Colonic mucosa (tissue), 4 donors: ENCODE measurements around the gene SQSTM1. TPM values are rescaled to one million over a fixed set of nuclear protein-coding genes. Genes with fewer than 3 reads are reported as not detected.
"Not testable (repeated sequence)": the region's sequence is repeated elsewhere in the genome, so short reads cannot be mapped to it uniquely, and the experiment has no call there.

Experiments
- DNase-seq: peaks from one replicate; pipeline ENCODE4 v3.0.0-alpha.2; 2020
- H3K27ac ChIP-seq: fragments of 200-600 bp; one replicate; pipeline ENCODE4 v1.8.0; 2021
- H3K27me3 ChIP-seq: fragments of 200-600 bp; one replicate; pipeline ENCODE4 v1.8.0; 2021
- H3K36me3 ChIP-seq: fragments of 200-600 bp; one replicate; pipeline ENCODE4 v1.8.0; 2021
- H3K4me1 ChIP-seq: fragments of 200-600 bp; one replicate; pipeline ENCODE4 v1.8.0; 2021; ENCODE audit warnings: mild to moderate bottlenecking
- H3K4me3 ChIP-seq: fragments of 200-600 bp; one replicate; pipeline ENCODE4 v1.8.0; 2021
- H3K9ac ChIP-seq, 2 donors: one replicate each; pipeline ENCODE4 v1.7.0; 2013; ENCODE audit warnings: control low read depth in 2 of 2, low read depth in 2 of 2, low read length in 2 of 2
- H3K9me3 ChIP-seq: fragments of 200-600 bp; one replicate; pipeline ENCODE4 v1.8.0; 2021
- intact Hi-C: fragments of 100-400 bp; cut with DNase I; formaldehyde crosslinking; loops from one replicate; pipeline ENCODE4 v1.14.1; 2022
- total RNA-seq, 2 donors: library from RNA; stranded (reverse); fragmentation: NEBNext Ultra II Directional in 1 of 2; extraction: Animal tissue kit (Norgen Biotek cat#: 25700) in 1 of 2; gene quantifications; one replicate each; pipeline ENCODE4 v1.2.1, GENCODE V29; 2021
- TF ChIP-seq, protein P1 (sequence below): fragments of 200-600 bp; IDR thresholded peaks from one replicate; pipeline ENCODE4 v1.8.0; 2022; ENCODE audit warnings: antibody characterized with exemption, mild to moderate bottlenecking
- donor health status: healthy.
- donor health status: DM: no; HTN: no; CAD: no.
- donor health status: DM: no; HTN: no; CAD: no.

Gene SQSTM1
- total RNA-seq, 2 donors from 2014 or later = 262 to 388 TPM

DNA sequence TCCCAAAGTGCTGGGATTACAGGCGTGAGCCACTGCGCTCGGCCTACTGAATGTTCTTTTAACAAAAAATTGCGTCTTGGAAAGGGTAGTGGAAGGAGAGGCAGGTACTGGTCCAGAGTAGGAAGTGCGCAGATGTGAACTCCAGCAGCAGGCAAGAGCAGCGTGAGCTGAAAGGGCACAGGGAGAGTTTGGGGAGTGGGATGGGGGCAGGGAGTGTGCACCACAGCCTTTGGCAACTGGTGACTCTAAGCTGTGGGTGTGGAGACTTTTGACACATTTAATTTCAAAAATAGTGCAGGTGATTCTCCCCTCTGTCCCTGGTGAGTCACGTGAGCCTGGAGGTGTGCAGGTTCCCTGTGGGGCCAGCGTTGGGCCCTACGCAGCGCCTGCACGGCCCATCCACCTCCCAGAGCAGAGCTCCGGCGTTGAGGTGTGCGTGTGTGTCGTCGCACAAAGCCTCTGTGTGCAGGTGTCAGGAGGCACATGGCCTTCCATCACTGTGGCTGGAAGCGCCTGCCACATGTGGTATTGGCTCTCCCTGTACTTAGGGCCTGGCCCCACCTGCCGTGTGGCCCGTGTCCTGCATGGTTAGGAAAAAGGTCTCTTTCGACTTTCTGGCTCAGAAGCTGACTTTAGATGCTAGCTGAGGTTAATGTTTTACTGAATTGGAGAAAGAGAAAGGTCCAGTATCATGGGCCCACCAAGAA, 11.5 kb downstream of the SQSTM1 start:
- Histone ChIP-seq H3K36me3 (peaks cover 23% of the 10 kb centered on the region), H3K9me3 (no peaks in the 10 kb centered on the region), H3K27ac (no peak overlapping the region), H3K27me3 (no peaks in the 10 kb centered on the region), H3K4me1 (peaks cover 4% of the 10 kb centered on the region), H3K9ac (no peak overlapping the region), H3K4me3 (no peak overlapping the region)
- DNase-seq = no peak
- TF ChIP-seq, protein P1, sequence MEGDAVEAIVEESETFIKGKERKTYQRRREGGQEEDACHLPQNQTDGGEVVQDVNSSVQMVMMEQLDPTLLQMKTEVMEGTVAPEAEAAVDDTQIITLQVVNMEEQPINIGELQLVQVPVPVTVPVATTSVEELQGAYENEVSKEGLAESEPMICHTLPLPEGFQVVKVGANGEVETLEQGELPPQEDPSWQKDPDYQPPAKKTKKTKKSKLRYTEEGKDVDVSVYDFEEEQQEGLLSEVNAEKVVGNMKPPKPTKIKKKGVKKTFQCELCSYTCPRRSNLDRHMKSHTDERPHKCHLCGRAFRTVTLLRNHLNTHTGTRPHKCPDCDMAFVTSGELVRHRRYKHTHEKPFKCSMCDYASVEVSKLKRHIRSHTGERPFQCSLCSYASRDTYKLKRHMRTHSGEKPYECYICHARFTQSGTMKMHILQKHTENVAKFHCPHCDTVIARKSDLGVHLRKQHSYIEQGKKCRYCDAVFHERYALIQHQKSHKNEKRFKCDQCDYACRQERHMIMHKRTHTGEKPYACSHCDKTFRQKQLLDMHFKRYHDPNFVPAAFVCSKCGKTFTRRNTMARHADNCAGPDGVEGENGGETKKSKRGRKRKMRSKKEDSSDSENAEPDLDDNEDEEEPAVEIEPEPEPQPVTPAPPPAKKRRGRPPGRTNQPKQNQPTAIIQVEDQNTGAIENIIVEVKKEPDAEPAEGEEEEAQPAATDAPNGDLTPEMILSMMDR = no peak
- intact Hi-C loops = no loop called here

DNA sequence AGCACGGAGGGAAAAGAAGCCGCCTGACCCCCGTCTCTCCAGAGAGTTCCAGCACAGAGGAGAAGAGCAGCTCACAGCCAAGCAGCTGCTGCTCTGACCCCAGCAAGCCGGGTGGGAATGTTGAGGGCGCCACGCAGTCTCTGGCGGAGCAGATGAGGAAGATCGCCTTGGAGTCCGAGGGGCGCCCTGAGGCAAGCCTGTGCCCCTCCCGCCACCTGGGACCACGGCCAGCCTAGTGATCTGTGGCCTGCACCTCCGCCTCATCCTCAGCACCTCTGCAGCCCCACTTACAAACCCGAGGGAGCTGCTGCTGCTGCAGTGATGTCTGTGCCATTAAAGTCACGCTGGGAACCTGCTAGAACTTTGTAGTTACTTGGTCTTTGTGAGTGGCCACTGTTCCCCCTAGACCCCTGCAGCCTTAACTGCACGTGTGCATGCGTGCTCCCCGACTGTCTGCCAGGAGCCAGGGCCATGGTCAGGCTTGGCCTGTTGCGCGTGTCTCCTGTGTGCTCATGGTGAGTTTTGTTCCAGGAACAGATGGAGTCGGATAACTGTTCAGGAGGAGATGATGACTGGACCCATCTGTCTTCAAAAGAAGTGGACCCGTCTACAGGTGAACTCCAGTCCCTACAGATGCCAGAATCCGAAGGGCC, 12.5 kb downstream of the SQSTM1 start:
- Histone ChIP-seq H3K27ac (no peak overlapping the region), H3K9me3 (no peaks in the 10 kb centered on the region), H3K4me1 (no peaks in the 10 kb centered on the region), H3K9ac (no peak overlapping the region), H3K4me3 (no peak overlapping the region), H3K27me3 (no peaks in the 10 kb centered on the region), H3K36me3 (peaks cover 25% of the 10 kb centered on the region)
- intact Hi-C loops = no loop called here
- DNase-seq = no peak
- TF ChIP-seq, protein P1 = no peak

DNA sequence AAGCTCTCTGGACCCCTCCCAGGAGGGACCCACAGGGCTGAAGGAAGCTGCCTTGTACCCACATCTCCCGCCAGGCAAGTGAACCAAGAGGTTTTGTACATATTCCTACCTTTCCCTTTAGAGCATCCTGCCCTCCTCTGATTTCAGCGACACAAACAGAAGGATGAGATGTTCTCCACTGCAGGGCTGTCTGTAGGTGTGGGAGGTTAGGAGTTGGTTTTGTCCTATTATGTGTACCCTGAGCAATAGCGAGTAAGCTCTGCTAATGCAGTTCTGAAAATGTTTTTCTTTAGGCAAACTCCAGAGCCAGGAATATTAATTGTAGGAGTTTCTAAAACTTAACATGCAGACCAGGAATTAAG, 13.0 kb downstream of the SQSTM1 start:
- Histone ChIP-seq H3K27ac (no peak overlapping the region), H3K4me3 (no peak overlapping the region), H3K9me3 (no peaks in the 10 kb centered on the region), H3K36me3 (peaks cover 28% of the 10 kb centered on the region), H3K9ac (no peak overlapping the region), H3K4me1 (no peaks in the 10 kb centered on the region), H3K27me3 (no peaks in the 10 kb centered on the region)
- TF ChIP-seq, protein P1 = no peak
- DNase-seq = no peak
- intact Hi-C loops = no loop called here

DNA sequence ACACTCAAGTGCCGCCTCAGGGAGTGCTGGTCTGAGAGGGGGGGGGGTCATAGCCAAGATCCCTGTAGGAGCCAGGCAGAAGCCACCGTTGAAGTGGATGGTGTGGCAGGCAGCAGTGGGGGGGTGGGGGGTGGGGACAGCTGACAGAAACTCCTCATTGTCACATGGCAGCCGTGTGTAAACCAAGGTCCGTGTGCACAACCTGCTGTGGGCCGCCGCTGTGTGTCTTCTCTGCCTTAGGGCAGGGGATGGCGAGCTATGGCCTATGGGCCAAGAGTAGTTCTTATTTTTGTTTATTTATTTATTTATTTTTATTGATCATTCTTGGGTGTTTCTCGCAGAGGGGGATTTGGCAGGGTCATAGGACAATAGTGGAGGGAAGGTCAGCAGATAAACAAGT, 13.4 kb downstream of the SQSTM1 start:
- no peak overlapping the region for H3K9ac ChIP-seq
- H3K27me3 ChIP-seq = no peaks in the 10 kb centered on the region
- H3K4me1 ChIP-seq = no peaks in the 10 kb centered on the region
- H3K9me3 ChIP-seq = no peaks in the 10 kb centered on the region
- peaks cover 28% of the 10 kb centered on the region for H3K36me3 ChIP-seq
- H3K4me3 ChIP-seq = no peak overlapping the region
- H3K27ac ChIP-seq = no peak overlapping the region
- intact Hi-C loops = no loop called here
- DNase-seq = no peak
- TF ChIP-seq, protein P1 = no peak

DNA sequence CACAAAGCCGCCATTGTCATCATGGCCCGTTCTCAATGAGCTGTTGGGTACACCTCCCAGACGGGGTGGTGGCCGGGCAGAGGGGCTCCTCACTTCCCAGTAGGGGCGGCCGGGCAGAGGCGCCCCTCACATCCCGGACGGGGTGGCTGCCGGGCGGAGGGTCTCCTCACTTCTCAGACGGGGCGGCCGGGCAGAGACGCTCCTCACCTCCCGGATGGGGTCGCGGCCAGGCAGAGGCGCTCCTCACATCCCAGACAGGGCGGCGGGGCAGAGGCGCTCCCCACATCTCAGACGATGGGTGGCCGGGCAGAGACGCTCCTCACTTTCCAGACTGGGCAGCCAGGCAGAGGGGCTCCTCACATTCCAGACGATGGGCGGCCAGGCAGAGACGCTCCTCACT, 14.2 kb downstream of the SQSTM1 start:
- H3K4me1 ChIP-seq, H3K27me3 ChIP-seq, H3K27ac ChIP-seq, H3K9me3 ChIP-seq, H3K4me3 ChIP-seq, DNase-seq, intact Hi-C loops, H3K9ac ChIP-seq: not testable (repeated sequence)
- H3K36me3 ChIP-seq = peaks cover 28% of the 10 kb centered on the region
